Spleen (tissue), 7 donors: Measurements from ENCODE around the gene CACNB2.

Experiments
- CTCF ChIP-seq, 11 experiments: fragments of 200-600 bp in 7 of 11; fragments of 450-650 bp in 4 of 11; sonication (generic) in 4 of 11; IDR thresholded peaks in 8 of 11; conservative IDR thresholded peaks in 3 of 11; 1 replicate in 7 of 11; 2 replicates in 4 of 11; pipeline versions ENCODE4 v1.4.0 to v1.8.0; 2016 to 2021; ENCODE audit warnings: antibody characterized with exemption in 11 of 11, inconsistent platforms in 4 of 11, mild to moderate bottlenecking in 1 of 11
- POLR2AphosphoS5 ChIP-seq, 3 donors: sonication (generic); formaldehyde crosslinking; IDR thresholded peaks; one replicate each; pipeline ENCODE4 v1.5.1; 2017; ENCODE audit warnings: antibody characterized with exemption in 3 of 3
- donor health status: DM: no; HTN: no; CAD: no; lungs with moderate emphysema.
- donor health status: DM: no; HTN: no; CAD: no.
- donor health status: DM: no; HTN: no; CAD: no.

- TF ChIP-seq CTCF (IDR thresholded peaks at IDR 0.05 in 8 of 11, conservative IDR thresholded peaks at IDR 0.05 in 3 of 11) (no peak), POLR2AphosphoS5 (IDR thresholded peaks at IDR 0.05) (no peak)
These were observed 393.7 kb downstream of the CACNB2 start for GRCh38 chr10:18533896-18534295.
